Stimulated activated CD4-positive, alpha-beta T cell treated with anti-CD3 and anti-CD28 coated beads, TNF-alpha, amount 100 ng/mL, for 4 hours (primary cell): ENCODE results near the gene ZNF37A.
A peak's percentile ranks its signal among the peaks of the same experiment; 100 is the strongest.
"Not testable (repeated sequence)": the region's sequence is repeated elsewhere in the genome, so short reads cannot be mapped to it uniquely, and the experiment has no call there.

Source experiments
- DNase-seq, 3 experiments: peaks; one replicate each; pipeline ENCODE4 v3.0.0-alpha.2; 2020; ENCODE audit warnings: low read depth in 3 of 3

The ZNF37A gene

GRCh38 chr10:38094158-38094926, at the start of gene ZNF37A:
Gene ZNF37A (plus strand): TSS chr10:38094337. CDS start chr10:38096618, 2,281 bp downstream.
- peak; percentile 71 to 87 (median 77) for DNase-seq

DNA sequence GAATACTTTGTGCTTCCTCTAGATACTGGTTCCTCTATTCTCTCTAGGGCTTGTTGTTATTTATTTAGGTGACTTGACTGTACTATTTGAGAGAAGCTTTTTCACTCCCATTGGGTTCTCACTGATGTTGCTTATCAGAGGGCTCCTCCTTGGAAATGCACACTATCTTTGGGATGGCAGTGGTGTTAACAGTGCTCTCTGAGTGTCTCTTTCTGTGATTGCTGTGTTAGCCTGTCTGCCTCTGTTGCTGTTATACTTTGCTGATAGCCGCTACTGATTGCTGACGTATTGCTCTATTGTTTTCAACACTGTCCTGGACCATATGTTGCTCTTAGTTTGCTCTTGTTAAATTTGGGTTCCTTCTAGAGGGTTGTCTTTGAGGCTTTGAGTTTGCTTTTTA, 49.0 kb upstream of the ZNF37A start:
- DNase-seq, result no peak

GRCh38 chr10:38047666-38048065, 46.5 kb upstream of the ZNF37A start:
- DNase-seq, result no peak

DNA sequence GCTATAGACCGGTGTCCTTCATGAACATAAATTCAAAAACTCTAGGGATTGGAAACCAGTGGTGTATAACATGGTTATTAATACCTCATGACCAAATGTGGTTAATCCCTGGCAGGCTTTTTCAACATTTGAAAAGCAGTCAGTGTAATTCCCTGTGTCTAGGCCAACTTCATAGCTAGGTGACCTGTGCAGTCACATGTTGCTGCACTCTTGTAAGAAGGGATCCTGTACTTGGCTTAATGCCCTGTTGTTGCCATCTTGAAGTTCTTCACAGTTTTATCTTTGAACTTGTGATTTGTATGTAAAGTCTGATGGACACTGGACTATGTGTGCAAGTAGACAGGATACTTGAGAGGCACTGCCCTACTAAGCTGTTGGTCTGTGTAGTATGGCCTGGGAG, 43.9 kb upstream of the ZNF37A start:
- DNase-seq, result no peak

GRCh38 chr10:38054361-38054797, 39.8 kb upstream of the ZNF37A start:
- no peak for DNase-seq

- not testable (repeated sequence) for DNase-seq
Measured at GRCh38 chr10:38055274-38055894, 38.8 kb upstream of the ZNF37A start.

DNA sequence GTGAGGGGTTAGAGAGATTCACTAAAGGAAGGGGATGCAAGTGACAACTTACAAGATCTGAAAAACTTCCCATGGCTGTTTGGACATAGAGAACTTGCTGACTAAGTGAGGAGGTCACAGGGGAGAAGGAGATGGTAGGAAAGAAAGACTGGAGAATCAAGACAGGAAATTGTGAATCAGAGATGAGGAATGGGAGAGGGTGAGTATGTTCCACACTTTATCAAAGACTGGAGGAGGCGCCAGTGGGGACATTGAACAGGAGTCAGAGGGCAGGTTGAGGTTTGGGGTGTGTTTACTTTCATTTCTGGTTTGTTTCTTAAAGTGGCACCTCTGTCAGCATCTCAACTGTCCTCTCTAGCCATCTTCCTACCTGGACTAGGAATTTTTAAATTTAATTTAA, 24.5 kb upstream of the ZNF37A start:
- not testable (repeated sequence) for DNase-seq

DNA sequence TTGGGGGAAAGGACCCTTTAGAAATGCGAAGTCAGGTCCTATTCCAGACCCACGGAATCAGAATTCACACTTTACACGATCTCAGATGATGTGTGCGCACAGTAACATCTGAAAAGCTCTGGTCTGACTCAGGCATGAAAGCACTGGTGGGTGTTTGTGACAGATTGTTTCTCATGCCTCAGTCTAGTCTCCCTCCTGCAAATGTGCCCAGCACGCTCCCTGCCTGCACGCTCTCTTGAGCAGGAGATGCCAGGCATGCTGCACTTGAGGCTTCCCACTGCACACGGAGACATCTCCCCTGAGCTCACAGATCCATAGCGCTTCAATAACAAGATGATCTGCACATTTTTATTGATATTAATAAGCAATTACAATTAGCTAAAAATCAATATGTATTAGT, 23.6 kb upstream of the ZNF37A start:
- DNase-seq, result no peak

DNA sequence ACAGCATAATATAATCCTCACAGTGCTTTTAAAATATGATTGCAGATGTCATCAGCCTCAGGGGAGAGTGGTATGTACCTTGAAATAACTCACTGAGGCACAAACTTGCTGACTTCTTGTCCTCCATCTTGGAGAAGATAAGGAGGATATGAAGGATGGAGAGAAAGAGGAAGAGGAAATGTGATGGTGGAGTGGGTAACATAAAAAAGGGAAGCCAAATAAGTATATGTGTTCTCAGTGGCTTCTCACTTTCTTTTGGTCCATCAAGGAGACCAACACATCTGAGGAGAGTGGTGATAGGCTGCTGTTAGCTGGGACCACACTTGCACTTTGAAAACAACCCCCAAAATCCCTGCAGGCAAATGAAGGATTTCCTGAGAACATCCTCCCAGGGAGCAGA, 21.6 kb upstream of the ZNF37A start:
- no peak for DNase-seq

- no peak for DNase-seq
Measured at GRCh38 chr10:38076687-38077086, 17.4 kb upstream of the ZNF37A start.

DNA sequence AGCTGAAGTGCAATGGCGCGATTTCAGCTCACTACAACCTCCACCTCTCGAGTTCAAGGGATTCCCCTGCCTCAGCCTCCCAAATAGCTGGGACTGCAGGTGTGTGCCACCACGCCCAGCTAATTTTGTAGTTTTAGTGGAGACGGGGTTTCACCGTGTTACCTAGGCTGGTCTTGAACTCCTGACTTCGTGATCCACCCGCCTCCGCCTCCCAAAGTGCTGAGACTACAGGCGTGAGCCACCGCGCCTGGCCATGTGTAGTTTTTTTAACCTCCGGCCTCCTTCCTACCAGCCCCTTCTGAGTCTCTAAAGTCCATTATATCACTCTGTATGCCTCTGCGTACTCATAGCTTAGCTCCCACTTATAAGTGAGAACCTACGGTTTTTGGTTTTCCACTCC, 819 bp upstream of the ZNF37A start:
- DNase-seq, result not testable (repeated sequence)

DNA sequence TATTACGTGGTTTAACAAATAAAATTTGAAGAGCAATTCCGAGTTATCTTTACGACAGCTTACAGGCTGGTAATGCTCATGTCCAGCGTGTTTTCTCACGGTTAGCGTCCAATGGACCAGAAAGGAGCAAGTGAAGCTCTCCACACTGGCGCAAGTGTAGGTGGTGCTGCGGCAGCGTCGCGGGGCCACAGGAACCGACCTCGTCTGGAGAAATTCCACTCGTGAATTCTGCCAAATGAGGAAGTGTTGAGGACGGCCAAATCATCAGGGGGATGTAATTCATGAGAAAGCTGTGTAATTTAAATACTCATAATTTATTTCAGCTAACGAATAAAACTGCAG, 350 bp upstream of the ZNF37A start:
- no peak for DNase-seq

DNA sequence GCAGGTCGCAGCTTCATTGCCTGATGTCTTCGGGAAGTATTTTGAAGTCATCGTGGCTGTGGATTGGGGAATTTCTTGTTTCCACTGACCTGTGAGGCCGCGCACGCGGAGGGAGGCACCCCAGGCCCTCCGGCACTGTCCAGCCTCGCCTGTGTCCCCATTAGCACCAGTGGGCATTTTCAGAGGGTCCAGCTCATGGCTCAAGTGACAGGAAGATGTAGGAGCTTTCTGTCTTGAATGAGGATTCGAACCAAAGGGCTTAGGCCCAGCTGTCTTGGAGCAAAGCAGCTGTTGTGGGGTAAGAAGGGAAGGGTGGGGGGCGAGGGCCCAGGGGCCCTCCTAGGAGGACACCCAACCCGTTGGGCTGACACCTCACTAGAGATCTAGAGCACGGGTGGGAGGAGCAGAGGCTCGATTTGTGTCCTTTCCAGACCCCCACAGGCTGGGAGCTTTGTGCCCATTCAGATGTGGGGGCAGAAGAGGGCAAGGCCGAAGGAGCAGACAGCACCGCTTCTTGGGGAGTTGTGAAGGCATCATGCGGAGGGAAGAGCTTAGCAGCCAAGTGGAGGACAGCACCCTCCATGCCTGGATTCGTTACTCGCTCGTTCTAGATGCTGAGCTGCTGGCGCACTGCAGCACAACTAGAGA, 914 bp downstream of the ZNF37A start:
- DNase-seq, result no peak

- DNase-seq, result no peak
Measured at GRCh38 chr10:38102880-38103279, 8.7 kb downstream of the ZNF37A start.

DNA sequence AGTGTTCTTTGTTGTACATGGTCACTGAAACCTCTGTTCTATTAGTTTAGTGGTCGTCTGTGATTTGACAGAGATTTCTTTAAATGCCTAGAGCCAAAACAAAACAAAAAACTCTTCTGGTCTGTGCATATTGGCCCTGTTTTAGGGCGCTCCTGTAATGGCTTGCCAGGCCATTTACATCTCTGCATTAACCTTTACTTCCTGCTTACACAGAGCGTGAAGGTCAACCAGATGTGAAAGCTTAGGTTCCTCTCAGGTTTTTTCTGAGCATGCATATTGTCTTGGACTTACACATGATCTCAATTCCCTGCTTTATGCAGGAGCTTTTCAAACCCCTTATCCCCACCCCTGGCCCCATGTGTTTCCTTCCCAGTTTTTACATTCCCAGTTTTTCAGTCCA, 9.6 kb downstream of the ZNF37A start:
- no peak for DNase-seq

GRCh38 chr10:38112159-38112558, 18.0 kb downstream of the ZNF37A start:
- DNase-seq, result no peak

- DNase-seq, result no peak
Measured at GRCh38 chr10:38118072-38118807, 24.1 kb downstream of the ZNF37A start.

- DNase-seq, result no peak
Measured at GRCh38 chr10:38119038-38119437, 24.9 kb downstream of the ZNF37A start.

DNA sequence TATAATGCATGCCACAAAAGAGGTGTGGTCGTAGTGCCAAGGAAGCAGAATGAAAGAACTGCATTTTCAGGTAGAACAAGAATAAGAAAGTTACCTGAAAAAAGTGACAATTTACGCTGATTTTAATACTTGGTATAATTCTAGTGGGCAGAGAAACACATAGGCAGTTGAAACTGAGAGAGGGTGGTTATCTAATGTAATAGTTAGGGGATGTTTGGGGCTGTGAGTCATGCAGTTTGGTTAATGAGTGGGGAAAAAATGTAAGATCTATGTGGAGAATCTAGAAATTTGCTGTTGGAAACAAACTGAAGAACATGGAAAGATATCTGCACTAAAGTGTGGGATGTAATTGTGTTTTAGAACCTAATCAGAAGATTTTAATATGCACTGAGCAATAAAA, 33.7 kb downstream of the ZNF37A start:
- DNase-seq, result no peak

- no peak for DNase-seq
Measured at GRCh38 chr10:38143587-38143986, 49.5 kb downstream of the ZNF37A start.

DNA sequence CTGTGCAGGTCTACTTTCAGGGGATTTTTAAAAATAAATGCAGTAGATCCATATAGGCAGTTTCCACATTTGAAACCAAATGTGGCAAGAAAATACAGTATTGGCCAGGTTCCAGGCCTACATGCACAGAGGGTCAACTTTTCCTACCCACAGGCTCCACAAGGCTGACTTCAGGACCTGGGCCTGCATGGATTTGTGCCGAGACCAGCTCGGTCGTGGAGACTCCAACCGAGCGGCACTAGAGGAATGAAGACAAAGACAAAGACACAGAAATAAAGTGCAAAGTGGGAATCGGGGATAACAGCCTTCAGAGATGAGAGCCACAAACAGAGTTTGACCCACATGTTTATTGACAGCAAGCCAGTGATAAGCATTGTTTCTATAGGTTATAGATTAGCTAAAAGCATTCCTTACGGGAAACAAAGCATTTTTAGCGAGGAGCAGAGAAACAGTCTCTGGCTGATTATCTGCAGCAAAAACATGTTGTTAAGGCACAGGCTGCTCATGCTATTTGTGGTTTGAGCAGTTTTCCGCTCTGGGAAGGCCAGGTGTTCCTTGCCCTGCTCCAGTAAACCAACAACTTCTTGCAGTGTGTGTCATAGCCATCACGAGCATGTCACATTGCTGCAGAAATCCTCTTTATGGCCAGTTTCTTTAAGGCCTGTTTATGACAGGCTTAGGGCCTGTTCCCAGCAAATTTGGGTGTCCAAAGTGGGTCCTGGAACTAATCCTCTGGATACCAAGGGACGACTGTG, 52.6 kb downstream of the ZNF37A start:
- no peak for DNase-seq

GRCh38 chr10:38147686-38148085, 53.5 kb downstream of the ZNF37A start:
- no peak for DNase-seq
